ENCODE measurements around the gene CCDC88C. TPM values are rescaled to one million over a fixed set of nuclear protein-coding genes. Genes with fewer than 3 reads are reported as not detected.

CCDC88C gene
- total RNA-seq, 2 donors from 2014 or later: 103 to 111 TPM

- Mint-ChIP-seq H3K4me1 (ENCODE audit: low read depth) (peaks cover 98% of the 10 kb centered on the region), H3K4me3 (peak overlapping the region; percentile 45 to 69), H3K27ac (peak overlapping the region; percentile 12), H3K36me3 (ENCODE audit: insufficient read depth in 2 of 2) (peaks cover 0 to 4% of the 10 kb centered on the region in 2 donors), H3K9me3 (no peaks in the 10 kb centered on the region), H3K27me3 (ENCODE audit: low read depth) (no peaks in the 10 kb centered on the region)
- no peak for ATAC-seq (replicated peaks in 1 of 2)
- no peak for DNase-seq
These were observed 40.8 kb downstream of the CCDC88C start for GRCh38 chr14:91376547-91377477.

- H3K27ac Mint-ChIP-seq: peak overlapping the region; percentile 12
- ATAC-seq (replicated peaks in 1 of 2) (no peak), DNase-seq (no peak)
- H3K4me3 Mint-ChIP-seq: peak overlapping the region; percentile 45 to 87
- H3K4me1 Mint-ChIP-seq (ENCODE audit: low read depth): peaks cover 98% of the 10 kb centered on the region
- no peaks in the 10 kb centered on the region for H3K27me3 Mint-ChIP-seq (ENCODE audit: low read depth)
- H3K36me3 Mint-ChIP-seq (ENCODE audit: insufficient read depth in 2 of 2): peaks cover 0 to 3% of the 10 kb centered on the region in 2 donors
- H3K9me3 Mint-ChIP-seq: no peaks in the 10 kb centered on the region
These were observed 41.7 kb downstream of the CCDC88C start for GRCh38 chr14:91375720-91376452.

DNA sequence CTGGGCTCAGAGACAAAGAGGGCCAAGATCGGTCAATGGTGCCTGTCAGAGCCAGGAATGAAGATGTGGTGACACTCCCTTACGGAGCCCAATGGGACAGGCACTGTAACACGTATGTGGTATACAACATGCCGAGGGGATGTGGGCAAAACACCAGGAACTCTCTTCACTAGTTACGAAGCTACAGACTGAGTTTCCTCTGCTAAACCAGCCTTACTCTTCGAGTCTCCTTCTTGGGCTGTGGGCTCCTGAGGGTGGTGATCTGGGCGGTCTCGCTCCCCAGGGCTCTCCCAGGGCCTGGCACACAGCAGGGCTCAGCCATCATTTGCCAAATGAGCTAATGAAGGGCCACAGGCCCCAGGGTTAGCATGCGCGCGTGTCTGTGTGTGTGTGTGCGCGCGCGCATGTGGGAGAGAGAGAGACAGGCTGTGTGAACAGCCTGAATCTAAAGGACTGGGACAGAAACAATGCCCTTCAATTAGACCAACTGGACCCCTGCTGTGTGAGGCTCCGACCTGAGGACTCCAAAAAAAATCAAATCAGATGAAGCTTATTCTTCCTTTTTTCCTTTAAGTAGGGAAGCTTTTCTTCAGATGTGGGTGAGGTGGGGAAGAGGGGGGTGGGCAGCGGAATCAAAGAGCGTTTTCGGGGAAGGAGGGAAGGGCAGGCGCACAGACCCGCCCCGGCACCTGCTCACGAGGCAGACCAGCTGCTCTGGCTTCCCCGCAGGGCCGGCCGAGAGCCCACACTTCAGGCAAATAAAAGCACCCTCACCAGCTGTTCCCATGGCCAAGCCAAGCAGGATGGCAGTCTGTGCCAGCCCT lies 42.5 kb downstream of the CCDC88C start:
- H3K27me3 Mint-ChIP-seq (ENCODE audit: low read depth): no peaks in the 10 kb centered on the region
- H3K36me3 Mint-ChIP-seq (ENCODE audit: insufficient read depth in 2 of 2): peaks cover 0 to 4% of the 10 kb centered on the region in 2 donors
- DNase-seq (no peak), ATAC-seq (replicated peaks in 1 of 2) (peak in 1 of 2 donors; percentile 7)
- peak overlapping the region; percentile 64 for H3K27ac Mint-ChIP-seq
- H3K4me1 Mint-ChIP-seq (ENCODE audit: low read depth): peaks cover 98% of the 10 kb centered on the region
- peak overlapping the region; percentile 41 to 87 for H3K4me3 Mint-ChIP-seq
- no peaks in the 10 kb centered on the region for H3K9me3 Mint-ChIP-seq

DNA sequence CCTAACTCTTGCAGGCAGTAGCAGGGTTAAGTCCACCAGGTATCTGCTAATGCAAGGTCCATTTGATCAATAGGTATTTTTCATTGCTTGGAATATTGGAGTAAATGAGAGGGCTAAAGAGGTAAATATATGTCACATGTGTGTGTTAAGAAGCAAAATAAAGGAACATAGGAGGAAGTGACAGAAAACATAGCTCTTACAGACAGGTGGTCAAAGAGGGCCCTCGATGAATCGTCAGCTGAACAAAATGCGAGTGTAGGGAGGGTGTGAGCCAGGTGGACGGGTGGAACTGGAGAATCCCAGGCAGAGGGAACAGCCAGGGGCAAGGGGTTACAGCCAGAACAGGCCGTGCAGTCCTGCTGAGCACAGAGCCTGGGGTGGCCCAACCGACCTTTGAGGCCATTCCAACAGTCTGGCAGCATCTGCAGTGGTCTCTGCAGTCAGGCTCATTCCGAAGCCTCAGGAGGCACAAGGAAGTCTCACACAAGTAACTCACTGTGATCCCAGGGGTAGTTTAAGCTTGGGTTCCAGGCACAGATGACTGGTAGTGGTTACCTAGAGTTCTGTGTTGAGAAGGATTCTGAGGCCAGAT lies 43.2 kb downstream of the CCDC88C start:
- Mint-ChIP-seq H3K9me3 (no peaks in the 10 kb centered on the region), H3K27ac (peak overlapping the region; percentile 64), H3K4me1 (ENCODE audit: low read depth) (peaks cover 100% of the 10 kb centered on the region), H3K36me3 (ENCODE audit: insufficient read depth in 2 of 2) (peaks cover 0 to 4% of the 10 kb centered on the region in 2 donors), H3K4me3 (peak overlapping the region; percentile 41 to 87), H3K27me3 (ENCODE audit: low read depth) (no peaks in the 10 kb centered on the region)
- DNase-seq (no peak), ATAC-seq (replicated peaks in 1 of 2) (peak in 1 of 2 donors; percentile 12)

DNA sequence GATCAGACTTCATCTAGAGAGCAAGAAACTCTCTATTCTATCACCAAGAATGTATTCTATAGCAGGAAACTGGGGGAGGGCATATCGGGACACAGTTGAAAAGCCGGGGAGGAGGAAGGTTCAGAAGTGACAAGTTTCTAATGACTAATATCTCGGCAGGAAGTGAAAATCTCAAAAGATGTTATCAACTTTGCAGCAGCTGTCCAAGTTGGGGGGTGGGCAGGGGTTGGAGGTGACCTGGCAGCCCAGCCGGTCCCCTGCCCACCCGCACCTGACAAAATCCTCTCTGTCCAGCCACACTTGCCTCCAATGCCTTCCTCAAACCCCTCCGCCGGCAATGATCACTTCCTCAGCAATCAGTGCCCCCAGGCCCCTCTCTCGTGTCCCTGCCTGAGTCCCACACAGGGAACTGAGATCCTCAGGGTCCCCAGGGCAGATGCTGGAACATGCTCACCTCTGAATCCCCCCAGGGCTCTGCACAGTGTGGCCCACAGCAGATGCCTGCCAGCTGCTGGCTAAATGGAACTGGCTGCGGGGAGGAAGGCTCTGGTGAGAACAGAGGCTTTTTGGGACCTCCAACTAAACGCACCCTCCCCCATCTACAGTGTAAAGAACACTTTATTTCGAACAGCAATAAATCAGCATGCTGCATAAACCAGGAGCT lies 43.9 kb downstream of the CCDC88C start:
- no peaks in the 10 kb centered on the region for H3K27me3 Mint-ChIP-seq (ENCODE audit: low read depth)
- peaks cover 100% of the 10 kb centered on the region for H3K4me1 Mint-ChIP-seq (ENCODE audit: low read depth)
- peaks cover 0 to 4% of the 10 kb centered on the region in 2 donors for H3K36me3 Mint-ChIP-seq (ENCODE audit: insufficient read depth in 2 of 2)
- no peaks in the 10 kb centered on the region for H3K9me3 Mint-ChIP-seq
- peak overlapping the region; percentile 86 for H3K27ac Mint-ChIP-seq
- ATAC-seq (replicated peaks in 1 of 2) (peak; percentile 58 to 66), DNase-seq (peak; percentile 65 to 72)
- H3K4me3 Mint-ChIP-seq: peak overlapping the region; percentile 41 to 87

DNA sequence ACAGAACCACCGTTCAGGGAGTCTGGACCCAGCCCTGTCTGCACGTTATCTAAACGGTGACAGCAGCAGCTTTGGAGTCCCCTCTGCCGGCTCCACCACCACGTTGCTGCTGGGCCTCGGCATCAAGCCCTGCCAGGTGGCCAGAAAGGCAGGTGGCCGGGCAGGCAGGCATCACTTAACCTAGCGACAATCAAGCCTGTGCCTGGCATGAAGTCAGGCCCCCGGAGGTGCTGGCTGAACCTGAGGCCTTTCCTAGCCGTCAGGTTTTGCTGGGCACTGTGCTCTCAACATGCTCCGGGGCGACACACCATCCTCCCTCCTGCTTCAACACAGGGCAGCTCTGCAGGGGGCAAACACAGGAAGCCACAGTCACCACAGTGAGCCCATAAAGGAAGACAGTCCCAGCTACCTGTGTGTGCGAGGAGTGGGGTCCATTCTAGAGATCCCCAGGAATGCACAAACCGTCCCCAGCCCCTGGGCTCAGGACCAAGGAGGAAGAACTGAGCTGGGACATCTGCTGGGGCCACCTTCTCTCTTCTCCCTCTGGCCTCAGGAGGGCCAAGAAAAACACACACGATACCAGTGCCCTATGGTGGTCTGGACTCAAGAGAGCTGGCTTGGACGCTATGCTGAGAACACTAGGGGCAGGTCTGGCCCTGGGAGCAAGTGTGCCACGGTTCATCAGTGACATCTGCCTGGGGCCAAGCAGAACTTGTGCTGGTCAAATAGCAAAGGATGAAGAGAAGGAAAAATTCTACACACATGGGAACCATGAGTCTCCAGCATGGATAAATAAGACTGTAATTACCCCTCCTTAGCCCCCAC lies 44.7 kb downstream of the CCDC88C start:
- peaks cover 100% of the 10 kb centered on the region for H3K4me1 Mint-ChIP-seq (ENCODE audit: low read depth)
- ATAC-seq (replicated peaks in 1 of 2) (peak; percentile 41 to 49), DNase-seq (peak; percentile 58 to 62)
- peaks cover 0 to 3% of the 10 kb centered on the region in 2 donors for H3K36me3 Mint-ChIP-seq (ENCODE audit: insufficient read depth in 2 of 2)
- peak overlapping the region; percentile 86 for H3K27ac Mint-ChIP-seq
- H3K9me3 Mint-ChIP-seq: no peaks in the 10 kb centered on the region
- peak overlapping the region; percentile 41 to 87 for H3K4me3 Mint-ChIP-seq
- H3K27me3 Mint-ChIP-seq (ENCODE audit: low read depth): no peaks in the 10 kb centered on the region

DNA sequence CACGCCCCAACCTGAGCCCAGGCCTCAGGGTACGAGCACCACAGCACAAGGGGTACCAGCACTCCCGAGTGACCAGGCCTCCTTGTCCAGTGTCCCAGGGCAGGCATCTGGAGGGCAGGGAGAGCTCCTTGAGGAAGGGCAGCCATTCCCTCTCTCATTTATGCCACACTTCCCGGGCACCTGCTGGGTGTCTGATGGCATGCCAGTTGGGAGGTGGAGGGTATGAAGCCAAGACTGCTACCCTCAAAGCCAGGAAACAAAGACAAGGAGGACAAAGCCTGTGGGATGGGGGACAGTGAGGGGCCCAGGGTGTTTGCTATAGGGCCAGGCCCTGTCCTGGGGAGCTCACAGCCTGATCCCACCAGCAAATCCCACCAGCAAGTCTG lies 45.6 kb downstream of the CCDC88C start:
- no peak for ATAC-seq (replicated peaks in 1 of 2)
- H3K36me3 Mint-ChIP-seq (ENCODE audit: insufficient read depth in 2 of 2): peaks cover 0 to 2% of the 10 kb centered on the region in 2 donors
- H3K27ac Mint-ChIP-seq: peak overlapping the region; percentile 61
- H3K4me1 Mint-ChIP-seq (ENCODE audit: low read depth): peaks cover 100% of the 10 kb centered on the region
- peak overlapping the region; percentile 41 to 87 for H3K4me3 Mint-ChIP-seq
- H3K9me3 Mint-ChIP-seq: no peaks in the 10 kb centered on the region
- no peaks in the 10 kb centered on the region for H3K27me3 Mint-ChIP-seq (ENCODE audit: low read depth)
- DNase-seq: no peak

DNA sequence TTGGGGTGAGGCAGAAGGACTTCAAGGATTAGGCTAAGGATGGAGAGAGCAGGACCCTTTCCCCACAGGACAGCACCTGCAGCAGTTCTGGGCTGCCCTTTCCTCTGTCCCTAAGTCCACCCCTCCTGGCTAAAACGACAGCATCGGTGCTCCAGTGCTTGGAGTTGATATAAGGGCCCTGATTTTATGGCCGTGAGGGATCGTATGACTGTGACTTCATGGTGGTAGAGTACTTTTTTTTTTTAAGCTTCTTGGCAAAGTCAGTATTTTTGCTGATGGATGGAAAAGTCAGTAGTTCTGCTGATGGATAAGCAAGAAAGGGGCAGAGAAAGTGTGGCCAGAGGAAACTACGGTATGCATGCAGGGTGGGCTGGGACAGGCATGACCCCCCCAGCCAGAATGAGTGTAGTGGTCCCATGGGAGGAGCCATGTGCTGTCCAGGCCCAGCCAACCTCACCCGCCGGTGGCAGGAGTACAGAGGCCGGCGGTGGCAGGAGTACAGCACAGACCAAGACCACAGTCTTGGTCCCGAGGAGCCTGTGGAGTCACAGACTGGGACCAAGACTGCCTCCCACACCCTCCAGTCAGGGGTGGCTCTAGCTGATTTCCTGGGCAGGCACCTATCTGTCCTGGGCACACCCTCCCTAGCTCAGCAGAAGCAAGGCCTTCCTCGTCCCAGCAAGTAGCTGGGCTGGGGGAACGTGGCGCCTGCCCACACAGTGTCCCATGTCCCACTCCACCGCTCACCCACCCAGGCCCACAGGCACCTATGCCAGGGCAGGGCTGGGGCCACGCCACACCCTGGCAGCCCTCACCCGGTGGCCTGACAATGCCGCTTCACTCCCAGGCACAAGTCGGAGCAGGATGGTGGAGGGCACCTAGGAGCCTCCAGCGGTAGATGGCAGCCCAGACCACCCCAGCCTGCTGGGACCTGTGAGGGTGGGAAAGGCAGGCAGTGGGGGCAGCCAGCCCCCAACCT lies 46.3 kb downstream of the CCDC88C start:
- Mint-ChIP-seq H3K4me3 (peak overlapping the region; percentile 85 to 87), H3K27me3 (ENCODE audit: low read depth) (no peaks in the 10 kb centered on the region), H3K9me3 (no peaks in the 10 kb centered on the region), H3K27ac (peak overlapping the region; percentile 6), H3K36me3 (ENCODE audit: insufficient read depth in 2 of 2) (peaks cover 0 to 2% of the 10 kb centered on the region in 2 donors), H3K4me1 (ENCODE audit: low read depth) (peaks cover 100% of the 10 kb centered on the region)
- DNase-seq: no peak
- ATAC-seq (replicated peaks in 1 of 2): peak in 1 of 2 donors; percentile 16

DNA sequence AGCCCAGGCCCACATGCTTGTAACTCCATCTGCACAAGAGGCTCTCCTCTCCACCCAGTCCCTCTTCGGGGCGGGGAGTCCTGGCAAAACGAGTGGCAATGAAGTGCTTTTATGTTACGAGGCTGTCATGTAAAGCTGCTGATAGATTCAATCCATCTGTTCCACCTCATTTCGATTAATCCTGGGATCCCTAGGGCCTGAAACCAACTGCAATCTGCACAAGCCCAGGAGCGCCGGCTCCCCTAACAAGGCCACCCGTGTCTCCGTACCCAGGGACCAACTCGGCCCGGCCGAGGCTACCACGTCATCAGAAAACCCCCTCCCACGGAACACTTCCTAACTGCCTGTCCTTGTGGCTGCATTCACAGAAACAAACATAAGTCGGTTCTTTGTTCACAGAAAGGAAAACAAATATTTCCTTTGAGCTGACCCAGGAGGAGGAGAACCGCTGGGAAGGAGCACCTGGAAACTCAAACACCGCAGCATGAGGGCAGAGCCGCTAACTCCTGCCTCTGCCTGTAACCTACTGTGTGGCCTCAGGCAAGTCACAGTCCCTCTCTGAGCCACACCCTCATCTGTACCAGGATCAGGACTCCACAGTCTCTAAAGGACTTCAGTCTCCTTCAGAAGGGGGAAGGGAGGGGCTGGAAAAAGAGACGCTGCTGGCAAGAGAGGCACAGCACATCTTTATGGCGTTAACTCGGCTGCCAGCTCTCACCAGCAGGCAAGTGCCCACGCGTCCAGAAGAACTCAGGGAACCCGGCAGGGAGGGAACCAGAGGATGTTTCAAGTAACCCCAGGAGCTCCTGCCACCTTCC lies 47.8 kb downstream of the CCDC88C start:
- H3K27ac Mint-ChIP-seq: peak overlapping the region; percentile 93
- H3K9me3 Mint-ChIP-seq: no peaks in the 10 kb centered on the region
- H3K4me1 Mint-ChIP-seq (ENCODE audit: low read depth): peaks cover 96% of the 10 kb centered on the region
- peaks cover 0 to 4% of the 10 kb centered on the region in 2 donors for H3K36me3 Mint-ChIP-seq (ENCODE audit: insufficient read depth in 2 of 2)
- H3K4me3 Mint-ChIP-seq: peak overlapping the region; percentile 85 to 87
- ATAC-seq (replicated peaks in 1 of 2) (peak in 1 of 2 donors; percentile 27), DNase-seq (peak; percentile 58 to 65)
- H3K27me3 Mint-ChIP-seq (ENCODE audit: low read depth): no peaks in the 10 kb centered on the region

All from activated T-cell treated with anti-CD3 and anti-CD28 coated beads, Interleukin-2, amount 50 U/mL, for 72 hours (primary cell).